Right lobe of liver (tissue), 6 donors: ENCODE data around the gene FSHR. TPM values are rescaled to one million over a fixed set of nuclear protein-coding genes. Genes with fewer than 3 reads are reported as not detected.

ENCODE experiments used
- ATAC-seq, 4 donors: fragments of 200-7000 bp; cut with Tn5 transposase; one replicate each; pipeline ENCODE4 v1.9.1; 2020; ENCODE audit warnings: mild to moderate bottlenecking in 4 of 4, moderate library complexity in 4 of 4
- DNase-seq, 3 donors: peaks; one replicate each; pipeline ENCODE4 v3.0.0-alpha.2; 2020
- H3K27ac ChIP-seq, 3 donors: fragments of 200-600 bp; one replicate each; pipeline ENCODE4 v1.8.0; 2022
- H3K27me3 ChIP-seq, 2 donors: fragments of 200-600 bp; one replicate each; pipeline ENCODE4 v1.8.0; 2022
- H3K36me3 ChIP-seq, 4 donors: fragments of 200-600 bp; sonication (generic) in 1 of 4; one replicate each; pipeline versions ENCODE4 v1.5.1 to v1.8.0; 2017 to 2022; ENCODE audit warnings: control low read depth in 1 of 4
- H3K4me1 ChIP-seq, 4 donors: fragments of 200-600 bp; sonication (generic) in 1 of 4; one replicate each; pipeline versions ENCODE4 v1.5.1 to v1.8.0; 2017 to 2022; ENCODE audit warnings: control low read depth in 1 of 4
- H3K4me3 ChIP-seq, 3 donors: fragments of 200-600 bp; one replicate each; pipeline ENCODE4 v1.8.0; 2022
- H3K9me3 ChIP-seq, 4 donors: fragments of 200-600 bp; sonication (generic) in 1 of 4; one replicate each; pipeline versions ENCODE4 v1.5.1 to v1.8.0; 2017 to 2022; ENCODE audit warnings: control low read depth in 1 of 4
- POLR2A ChIP-seq: fragments of 450-650 bp; IDR thresholded peaks from one replicate; pipeline ENCODE4 v1.6.1; 2017; ENCODE audit warnings: antibody characterized with exemption, mild to moderate bottlenecking
- WGBS: methylation state at CpG from one replicate; pipeline ENCODE4 v1.1.6; 2018; ENCODE audit warnings: low coverage, low lambda C conversion rate; ENCODE audit not compliant: insufficient coverage; ENCODE audit errors: missing lambda C conversion rate; 5-methylcytosine and 5-hydroxymethylcytosine counted together
- intact Hi-C, 2 donors: fragments of 100-400 bp; cut with DNase I; formaldehyde crosslinking; loops; one replicate each; pipeline versions ENCODE4 v1.11.2 to v1.14.1; 2022
- total RNA-seq, 6 experiments: library from RNA; depleted of rRNA in 2 of 6; stranded (reverse); fragments of >200 nt in 2 of 6; fragmentation: NEBNext Ultra II Directional in 3 of 6; extraction: Animal tissue kit (Norgen Biotek cat#: 25700) in 3 of 6; gene quantifications; one replicate each; pipeline versions ENCODE4 v1.1.0 to v1.2.4, GENCODE V29; 2016 to 2023
- TF ChIP-seq, protein P1 (sequence below), 4 donors: fragments of 200-600 bp in 3 of 4; fragments of 450-650 bp in 1 of 4; IDR thresholded peaks; one replicate each; pipeline versions ENCODE4 v1.5.1 to v1.8.0; 2016 to 2022; ENCODE audit warnings: antibody characterized with exemption in 4 of 4, mild to moderate bottlenecking in 2 of 4
- donor health status: DM: no; HTN: yes; CAD: no.
- donor health status: DM: no; HTN: no; CAD: no.
- donor health status: DM: no; HTN: no; CAD: no.
- donor health status: DM: no; HTN: yes; CAD: no.
- donor health status: DM: no; HTN: yes; CAD: no.

FSHR gene
- total RNA-seq, 6 experiments from 2014 or later, result 0.06 TPM; not detected in 5

GRCh38 chr2:49102146-49102545 lies 52.2 kb downstream of the FSHR start:
- no peak for ATAC-seq
- 36% methylated on average over 1 of the region's 1 CpG for WGBS
- intact Hi-C loops, result no loop called here

GRCh38 chr2:49080681-49081080 lies 73.6 kb downstream of the FSHR start:
- no peak overlapping the region for H3K4me3 ChIP-seq
- ATAC-seq (no peak), DNase-seq (no peak)
- H3K27me3 ChIP-seq, result no peaks in the 10 kb centered on the region
- H3K36me3 ChIP-seq, result no peaks in the 10 kb centered on the region
- TF ChIP-seq, protein P1, sequence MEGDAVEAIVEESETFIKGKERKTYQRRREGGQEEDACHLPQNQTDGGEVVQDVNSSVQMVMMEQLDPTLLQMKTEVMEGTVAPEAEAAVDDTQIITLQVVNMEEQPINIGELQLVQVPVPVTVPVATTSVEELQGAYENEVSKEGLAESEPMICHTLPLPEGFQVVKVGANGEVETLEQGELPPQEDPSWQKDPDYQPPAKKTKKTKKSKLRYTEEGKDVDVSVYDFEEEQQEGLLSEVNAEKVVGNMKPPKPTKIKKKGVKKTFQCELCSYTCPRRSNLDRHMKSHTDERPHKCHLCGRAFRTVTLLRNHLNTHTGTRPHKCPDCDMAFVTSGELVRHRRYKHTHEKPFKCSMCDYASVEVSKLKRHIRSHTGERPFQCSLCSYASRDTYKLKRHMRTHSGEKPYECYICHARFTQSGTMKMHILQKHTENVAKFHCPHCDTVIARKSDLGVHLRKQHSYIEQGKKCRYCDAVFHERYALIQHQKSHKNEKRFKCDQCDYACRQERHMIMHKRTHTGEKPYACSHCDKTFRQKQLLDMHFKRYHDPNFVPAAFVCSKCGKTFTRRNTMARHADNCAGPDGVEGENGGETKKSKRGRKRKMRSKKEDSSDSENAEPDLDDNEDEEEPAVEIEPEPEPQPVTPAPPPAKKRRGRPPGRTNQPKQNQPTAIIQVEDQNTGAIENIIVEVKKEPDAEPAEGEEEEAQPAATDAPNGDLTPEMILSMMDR (IDR thresholded peaks at IDR 0.05), result no peak
- no peak for TF ChIP-seq POLR2A
- intact Hi-C loops, result no loop called here
- H3K27ac ChIP-seq, result no peak overlapping the region
- H3K4me1 ChIP-seq, result no peaks in the 10 kb centered on the region
- WGBS, result 26% methylated on average over 2 of the region's 2 CpGs
- H3K9me3 ChIP-seq, result no peaks in the 10 kb centered on the region

More at GRCh38 chr2:49102146-49102545, 52.2 kb downstream of the FSHR start:
- DNase-seq, result no peak
- no peaks in the 10 kb centered on the region for H3K27me3 ChIP-seq
- no peak for TF ChIP-seq POLR2A
- TF ChIP-seq, protein P1 (IDR thresholded peaks at IDR 0.05), result no peak
- no peaks in the 10 kb centered on the region for H3K9me3 ChIP-seq
- H3K4me1 ChIP-seq, result no peaks in the 10 kb centered on the region
- no peak overlapping the region for H3K27ac ChIP-seq
- H3K36me3 ChIP-seq, result no peaks in the 10 kb centered on the region
- no peak overlapping the region for H3K4me3 ChIP-seq

- H3K27ac ChIP-seq, result no peak overlapping the region
- no peak for ATAC-seq
- no peak for DNase-seq
- no peak for TF ChIP-seq POLR2A
- TF ChIP-seq, protein P1 (IDR thresholded peaks at IDR 0.05), result no peak
- no peaks in the 10 kb centered on the region for H3K4me1 ChIP-seq
- WGBS, result 15% methylated on average over 2 of the region's 2 CpGs
- intact Hi-C loops, result no loop called here
- H3K36me3 ChIP-seq, result no peaks in the 10 kb centered on the region
- no peaks in the 10 kb centered on the region for H3K9me3 ChIP-seq
- no peaks in the 10 kb centered on the region for H3K27me3 ChIP-seq
- H3K4me3 ChIP-seq, result no peak overlapping the region
Measured at GRCh38 chr2:49070716-49071115, 83.6 kb downstream of the FSHR start.

DNA sequence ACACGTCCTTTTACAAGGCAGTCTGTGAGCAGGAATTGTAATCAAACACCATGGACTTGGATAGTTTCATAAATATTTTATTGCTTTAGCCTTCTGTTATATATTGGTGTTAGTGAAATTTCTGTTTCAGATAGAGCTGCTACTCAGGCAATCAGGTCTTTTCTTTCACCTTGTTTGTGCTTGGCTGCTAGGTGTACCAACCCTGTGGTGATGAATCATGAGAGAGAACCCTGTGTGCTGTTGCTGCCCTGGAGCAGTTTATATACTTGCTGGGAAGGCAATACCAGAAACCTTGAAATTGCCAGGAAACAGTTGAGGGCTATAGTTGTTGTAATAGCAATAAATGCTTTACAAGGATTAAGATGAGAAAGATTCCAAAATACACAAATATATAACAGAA lies 84.5 kb downstream of the FSHR start:
- ATAC-seq, result no peak
- intact Hi-C loops, result no loop called here

More for the DNA sequence above, 84.5 kb downstream of the FSHR start:
- DNase-seq, result no peak
- 19% methylated on average over 1 of the region's 1 CpG for WGBS
- H3K36me3 ChIP-seq, result no peaks in the 10 kb centered on the region
- no peak overlapping the region for H3K27ac ChIP-seq
- H3K27me3 ChIP-seq, result no peaks in the 10 kb centered on the region
- TF ChIP-seq POLR2A, result no peak
- TF ChIP-seq, protein P1 (IDR thresholded peaks at IDR 0.05), result no peak
- H3K9me3 ChIP-seq, result no peaks in the 10 kb centered on the region
- no peak overlapping the region for H3K4me3 ChIP-seq
- H3K4me1 ChIP-seq, result no peaks in the 10 kb centered on the region
